ENCODE data around the gene YAE1.

The YAE1 gene

GRCh38 chr7:39567294-39567693, 1.1 kb downstream of the YAE1 start:
- no peaks in the 10 kb centered on the region for H3K27me3 ChIP-seq (ENCODE audit: insufficient read depth, low read length, poor library complexity)
- peak overlapping the region; percentile 77 to 90; a peak in 3 of 4 replicates for H3K4me3 ChIP-seq (ENCODE audit: low read depth in 1 of 2, low read length in 2 of 2)
- H3K4me2 ChIP-seq (ENCODE audit: insufficient read depth, low read length): peak overlapping the region; percentile 73
- H3K9ac ChIP-seq (ENCODE audit: low read depth, low read length): peak overlapping the region; percentile 76
- DNase-seq (no peak), ATAC-seq (ENCODE audit: insufficient read depth, low read depth) (no peak)
- peaks cover 40% of the 10 kb centered on the region for H3K79me2 ChIP-seq (ENCODE audit: insufficient read depth, low read length)
- 0 out of 2 replicates have a peak overlapping the region, but pooled peaks have one; percentile 88 for H3K27ac ChIP-seq (ENCODE audit: low read length)
- TF ChIP-seq CTCF (IDR thresholded peaks at IDR 0.05; ENCODE audit: borderline replicate concordance, extremely low read depth, low read length, poor library complexity, severe bottlenecking) (no peak), EZH2 (IDR thresholded peaks at IDR 0.05; ENCODE audit: borderline replicate concordance, low read depth, low read length, severe bottlenecking) (no peak)
- peaks cover 22% of the 10 kb centered on the region for H3K4me1 ChIP-seq (ENCODE audit: insufficient read depth, low read length)
- no peaks in the 10 kb centered on the region for H3K9me3 ChIP-seq (ENCODE audit: insufficient read depth, low read length, severe bottlenecking)
- peaks cover 27% of the 10 kb centered on the region; the same call in 1 of the 2 replicates for H3K36me3 ChIP-seq (ENCODE audit: insufficient read depth, low read length)
- no peaks in the 10 kb centered on the region for H4K20me1 ChIP-seq (ENCODE audit: insufficient read depth, low read length)
- no peak overlapping the region for H2AFZ ChIP-seq (ENCODE audit: low read depth, low read length)

- H2AFZ ChIP-seq (ENCODE audit: low read depth, low read length): no peak overlapping the region
- ATAC-seq (ENCODE audit: insufficient read depth, low read depth) (no peak), DNase-seq (no peak)
- no peaks in the 10 kb centered on the region for H4K20me1 ChIP-seq (ENCODE audit: insufficient read depth, low read length)
- no peak overlapping the region for H3K27ac ChIP-seq (ENCODE audit: low read length)
- no peaks in the 10 kb centered on the region for H3K9me3 ChIP-seq (ENCODE audit: insufficient read depth, low read length, severe bottlenecking)
- H3K79me2 ChIP-seq (ENCODE audit: insufficient read depth, low read length): 0 out of 2 replicates have a peak, but pooled peaks cover 2% of the 10 kb centered on the region
- H3K4me1 ChIP-seq (ENCODE audit: insufficient read depth, low read length): no peaks in the 10 kb centered on the region
- no peaks in the 10 kb centered on the region for H3K27me3 ChIP-seq (ENCODE audit: insufficient read depth, low read length, poor library complexity)
- no peak overlapping the region for H3K4me2 ChIP-seq (ENCODE audit: insufficient read depth, low read length)
- no peak overlapping the region for H3K4me3 ChIP-seq (ENCODE audit: low read depth in 1 of 2, low read length in 2 of 2)
- H3K9ac ChIP-seq (ENCODE audit: low read depth, low read length): no peak overlapping the region
- TF ChIP-seq EZH2 (IDR thresholded peaks at IDR 0.05; ENCODE audit: borderline replicate concordance, low read depth, low read length, severe bottlenecking) (no peak), CTCF (IDR thresholded peaks at IDR 0.05; ENCODE audit: borderline replicate concordance, extremely low read depth, low read length, poor library complexity, severe bottlenecking) (no peak)
- H3K36me3 ChIP-seq (ENCODE audit: insufficient read depth, low read length): peaks cover 35% of the 10 kb centered on the region
These were observed 8.6 kb downstream of the YAE1 start for GRCh38 chr7:39574673-39575349.

- ATAC-seq (ENCODE audit: insufficient read depth, low read depth): no peak
- H2AFZ ChIP-seq (ENCODE audit: low read depth, low read length): no peak overlapping the region
- no peak overlapping the region for H3K27ac ChIP-seq (ENCODE audit: low read length)
- no peak overlapping the region for H3K9ac ChIP-seq (ENCODE audit: low read depth, low read length)
- no peaks in the 10 kb centered on the region for H3K27me3 ChIP-seq (ENCODE audit: insufficient read depth, low read length, poor library complexity)
- TF ChIP-seq CTCF (IDR thresholded peaks at IDR 0.05; ENCODE audit: borderline replicate concordance, extremely low read depth, low read length, poor library complexity, severe bottlenecking) (no peak), EZH2 (IDR thresholded peaks at IDR 0.05; ENCODE audit: borderline replicate concordance, low read depth, low read length, severe bottlenecking) (no peak)
- no peak overlapping the region for H3K4me2 ChIP-seq (ENCODE audit: insufficient read depth, low read length)
- H3K9me3 ChIP-seq (ENCODE audit: insufficient read depth, low read length, severe bottlenecking): no peaks in the 10 kb centered on the region
- DNase-seq: no peak
- H3K4me3 ChIP-seq (ENCODE audit: low read depth in 1 of 2, low read length in 2 of 2): no peak overlapping the region
- no peaks in the 10 kb centered on the region; the same call in 1 of the 2 replicates for H3K4me1 ChIP-seq (ENCODE audit: insufficient read depth, low read length)
- H3K36me3 ChIP-seq (ENCODE audit: insufficient read depth, low read length): peaks cover 14% of the 10 kb centered on the region
- H4K20me1 ChIP-seq (ENCODE audit: insufficient read depth, low read length): no peaks in the 10 kb centered on the region
- H3K79me2 ChIP-seq (ENCODE audit: insufficient read depth, low read length): no peaks in the 10 kb centered on the region
These were observed 11.1 kb downstream of the YAE1 start for GRCh38 chr7:39577229-39577874.

All from DND-41 (cell line).